ENCODE data around the gene LMX1B.
"Not testable (repeated sequence)": the region's sequence is repeated elsewhere in the genome, so short reads cannot be mapped to it uniquely, and the experiment has no call there.

LMX1B gene

GRCh38 chr9:126613651-126614050 is at the start of gene LMX1B:
TSS of gene LMX1B (plus strand) at chr9:126613928. CDS start at chr9:126614450, 522 bp downstream.
- DNase-seq: no peak

GRCh38 chr9:126564128-126564527 is 49.6 kb upstream of the LMX1B start:
- no peak for DNase-seq

- DNase-seq: no peak
Observed at GRCh38 chr9:126564716-126565115, 49.0 kb upstream of the LMX1B start.

- DNase-seq: no peak
Observed at GRCh38 chr9:126565336-126566128, 48.2 kb upstream of the LMX1B start.

GRCh38 chr9:126569036-126569435 is 44.7 kb upstream of the LMX1B start:
- DNase-seq: no peak

GRCh38 chr9:126578029-126578428 is 35.7 kb upstream of the LMX1B start:
- DNase-seq: no peak

- not testable (repeated sequence) for DNase-seq
Observed at GRCh38 chr9:126580319-126580718, 33.4 kb upstream of the LMX1B start.

GRCh38 chr9:126581893-126582292 is 31.8 kb upstream of the LMX1B start:
- no peak for DNase-seq

- no peak for DNase-seq
Observed at GRCh38 chr9:126582427-126582826, 31.3 kb upstream of the LMX1B start.

GRCh38 chr9:126583144-126583760 is 30.5 kb upstream of the LMX1B start:
- DNase-seq: no peak

- DNase-seq: no peak
Observed at GRCh38 chr9:126584611-126585010, 29.1 kb upstream of the LMX1B start.

- DNase-seq: no peak
Observed at GRCh38 chr9:126586236-126586635, 27.5 kb upstream of the LMX1B start.

- no peak for DNase-seq
Observed at GRCh38 chr9:126587187-126588185, 26.2 kb upstream of the LMX1B start.

GRCh38 chr9:126588491-126589168 is 25.1 kb upstream of the LMX1B start:
- no peak for DNase-seq

GRCh38 chr9:126589349-126589748 is 24.4 kb upstream of the LMX1B start:
- no peak for DNase-seq

GRCh38 chr9:126591083-126591482 is 22.6 kb upstream of the LMX1B start:
- DNase-seq: no peak

- DNase-seq: no peak
Observed at GRCh38 chr9:126591922-126592321, 21.8 kb upstream of the LMX1B start.

- DNase-seq: no peak
Observed at GRCh38 chr9:126592461-126592860, 21.3 kb upstream of the LMX1B start.

- DNase-seq: no peak
Observed at GRCh38 chr9:126595982-126596381, 17.7 kb upstream of the LMX1B start.

- DNase-seq: no peak
Observed at GRCh38 chr9:126599047-126599650, 14.6 kb upstream of the LMX1B start.

- DNase-seq: no peak
Observed at GRCh38 chr9:126604059-126605055, 9.4 kb upstream of the LMX1B start.

Data from CD4-positive, alpha-beta T cell treated with Interleukin-6 for 4 hours (primary cell).